SK-N-SH (cell line): ENCODE results near the gene CACNA1A.
"Not testable (repeated sequence)": the region's sequence is repeated elsewhere in the genome, so short reads cannot be mapped to it uniquely, and the experiment has no call there.

Experiments used
- EP300 ChIP-seq, 2 experiments: IDR thresholded peaks; 2 replicates each; pipeline versions ENCODE4 v1.4.0 to v1.6.1; 2012; ENCODE audit warnings: borderline replicate concordance in 1 of 2, low read depth in 1 of 2, low read length in 1 of 2
- FOXM1 ChIP-seq: IDR thresholded peaks from 2 replicates; pipeline ENCODE4 v1.4.0; 2012; ENCODE audit warnings: low read depth, mild to moderate bottlenecking
- MXI1 ChIP-seq: IDR thresholded peaks from 2 replicates; pipeline ENCODE4 v1.6.1; 2012; ENCODE audit warnings: mild to moderate bottlenecking, low read depth, low read length, improper control_type of control experiment
- NFIC ChIP-seq: IDR thresholded peaks from 2 replicates; pipeline ENCODE4 v1.4.0; 2012; ENCODE audit warnings: borderline replicate concordance
- POLR2AphosphoS5 ChIP-seq: IDR thresholded peaks from 2 replicates; pipeline ENCODE4 v1.6.1; 2012; ENCODE audit warnings: low read depth, low read length
- TF ChIP-seq, protein P1 (sequence below): fragments of 200-600 bp; sonication (generic); IDR thresholded peaks from 2 replicates; pipeline ENCODE4 v1.6.1; 2017; ENCODE audit warnings: antibody characterized with exemption, mild to moderate bottlenecking, moderate library complexity
- TF ChIP-seq, protein P2 (sequence below): IDR thresholded peaks from 2 replicates; pipeline ENCODE4 v1.4.0; 2012; ENCODE audit warnings: low read depth, borderline replicate concordance

DNA sequence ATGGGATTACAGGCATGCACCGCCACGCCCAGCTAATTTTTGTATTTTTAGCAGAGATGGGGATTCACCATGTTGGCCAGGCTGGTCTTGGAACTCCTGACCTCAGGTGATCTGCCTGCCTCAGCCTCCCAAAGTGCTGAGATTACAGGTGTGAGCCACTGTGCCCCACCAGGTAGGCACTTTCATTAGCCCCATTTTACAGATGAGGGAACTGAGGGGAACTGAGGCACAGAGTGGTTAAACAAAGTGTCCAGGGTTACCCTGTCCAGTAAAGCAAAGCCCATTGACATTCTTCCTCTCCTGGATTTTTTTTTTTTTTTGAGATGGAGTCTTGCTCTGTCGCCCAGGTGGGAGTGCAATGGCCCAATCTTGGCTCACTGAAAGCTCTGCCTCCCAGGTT is 340.1 kb downstream of the CACNA1A start:
- not testable (repeated sequence) for TF ChIP-seq FOXM1; NFIC; POLR2AphosphoS5; MXI1; EP300 (IDR thresholded peaks at IDR 0.05; ENCODE audit: borderline replicate concordance in 1 of 2, low read depth in 1 of 2, low read length in 1 of 2)
- TF ChIP-seq, protein P1, sequence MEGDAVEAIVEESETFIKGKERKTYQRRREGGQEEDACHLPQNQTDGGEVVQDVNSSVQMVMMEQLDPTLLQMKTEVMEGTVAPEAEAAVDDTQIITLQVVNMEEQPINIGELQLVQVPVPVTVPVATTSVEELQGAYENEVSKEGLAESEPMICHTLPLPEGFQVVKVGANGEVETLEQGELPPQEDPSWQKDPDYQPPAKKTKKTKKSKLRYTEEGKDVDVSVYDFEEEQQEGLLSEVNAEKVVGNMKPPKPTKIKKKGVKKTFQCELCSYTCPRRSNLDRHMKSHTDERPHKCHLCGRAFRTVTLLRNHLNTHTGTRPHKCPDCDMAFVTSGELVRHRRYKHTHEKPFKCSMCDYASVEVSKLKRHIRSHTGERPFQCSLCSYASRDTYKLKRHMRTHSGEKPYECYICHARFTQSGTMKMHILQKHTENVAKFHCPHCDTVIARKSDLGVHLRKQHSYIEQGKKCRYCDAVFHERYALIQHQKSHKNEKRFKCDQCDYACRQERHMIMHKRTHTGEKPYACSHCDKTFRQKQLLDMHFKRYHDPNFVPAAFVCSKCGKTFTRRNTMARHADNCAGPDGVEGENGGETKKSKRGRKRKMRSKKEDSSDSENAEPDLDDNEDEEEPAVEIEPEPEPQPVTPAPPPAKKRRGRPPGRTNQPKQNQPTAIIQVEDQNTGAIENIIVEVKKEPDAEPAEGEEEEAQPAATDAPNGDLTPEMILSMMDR: not testable (repeated sequence)
- TF ChIP-seq, protein P2, sequence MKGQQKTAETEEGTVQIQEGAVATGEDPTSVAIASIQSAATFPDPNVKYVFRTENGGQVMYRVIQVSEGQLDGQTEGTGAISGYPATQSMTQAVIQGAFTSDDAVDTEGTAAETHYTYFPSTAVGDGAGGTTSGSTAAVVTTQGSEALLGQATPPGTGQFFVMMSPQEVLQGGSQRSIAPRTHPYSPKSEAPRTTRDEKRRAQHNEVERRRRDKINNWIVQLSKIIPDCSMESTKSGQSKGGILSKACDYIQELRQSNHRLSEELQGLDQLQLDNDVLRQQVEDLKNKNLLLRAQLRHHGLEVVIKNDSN: not testable (repeated sequence)
